ENCODE results near the gene TOR2A. TPM values are rescaled to one million over a fixed set of nuclear protein-coding genes. Genes with fewer than 3 reads are reported as not detected.

The TOR2A gene
- total and polyA plus RNA-seq, 2 of the 8 experiments (the other 6 are each of a cell fraction or from before 2014, with no cell fraction given) = 18.7 to 24.9 TPM

GRCh38 chr9:127728808-127729207 is 6.3 kb downstream of the TOR2A start (continued):
- TF ChIP-seq, protein P1, sequence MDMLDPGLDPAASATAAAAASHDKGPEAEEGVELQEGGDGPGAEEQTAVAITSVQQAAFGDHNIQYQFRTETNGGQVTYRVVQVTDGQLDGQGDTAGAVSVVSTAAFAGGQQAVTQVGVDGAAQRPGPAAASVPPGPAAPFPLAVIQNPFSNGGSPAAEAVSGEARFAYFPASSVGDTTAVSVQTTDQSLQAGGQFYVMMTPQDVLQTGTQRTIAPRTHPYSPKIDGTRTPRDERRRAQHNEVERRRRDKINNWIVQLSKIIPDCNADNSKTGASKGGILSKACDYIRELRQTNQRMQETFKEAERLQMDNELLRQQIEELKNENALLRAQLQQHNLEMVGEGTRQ (IDR thresholded peaks at IDR 0.05; ENCODE audit: low read length) = no peak
- TF ChIP-seq EZH2 (IDR thresholded peaks at IDR 0.05; ENCODE audit: low read depth, low read length, severe bottlenecking) = no peak
